LHCN-M2 (cell line): ENCODE data around the gene TBXAS1. TPM values are rescaled to one million over a fixed set of nuclear protein-coding genes. Genes with fewer than 3 reads are reported as not detected.

Source experiments
- DNase-seq: peaks from one replicate; pipeline ENCODE4 v3.0.0-alpha.2; 2012; ENCODE audit warnings: low read depth
- total RNA-seq: library from RNA; depleted of rRNA; stranded (reverse); fragments of >200 nt; gene quantifications from 2 replicates; pipeline ENCODE4 v1.2.3, GENCODE V29; 2014

Gene TBXAS1
- total RNA-seq, 1 experiment from 2014 or later, result 8.4 TPM

DNA sequence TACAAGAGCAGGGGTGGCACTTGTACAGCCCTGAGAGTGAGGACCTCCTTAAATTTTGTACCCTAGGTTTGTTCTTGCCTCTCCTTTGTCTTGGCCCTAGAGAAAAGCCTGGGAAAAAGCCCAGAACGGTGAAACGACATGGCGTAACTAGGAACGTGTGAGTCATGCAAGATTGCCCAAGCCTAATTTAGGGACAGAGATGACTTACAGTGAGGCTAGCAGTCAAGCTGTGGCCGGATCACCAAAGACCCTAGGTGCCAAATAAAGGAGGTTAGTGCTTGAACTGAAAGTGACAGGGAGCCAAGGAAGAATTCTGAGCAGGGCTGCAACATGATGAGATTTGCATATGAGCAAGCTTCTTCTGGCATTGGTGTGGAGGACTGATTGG, 25.1 kb downstream of the TBXAS1 start:
- DNase-seq, result peak; percentile 91

DNA sequence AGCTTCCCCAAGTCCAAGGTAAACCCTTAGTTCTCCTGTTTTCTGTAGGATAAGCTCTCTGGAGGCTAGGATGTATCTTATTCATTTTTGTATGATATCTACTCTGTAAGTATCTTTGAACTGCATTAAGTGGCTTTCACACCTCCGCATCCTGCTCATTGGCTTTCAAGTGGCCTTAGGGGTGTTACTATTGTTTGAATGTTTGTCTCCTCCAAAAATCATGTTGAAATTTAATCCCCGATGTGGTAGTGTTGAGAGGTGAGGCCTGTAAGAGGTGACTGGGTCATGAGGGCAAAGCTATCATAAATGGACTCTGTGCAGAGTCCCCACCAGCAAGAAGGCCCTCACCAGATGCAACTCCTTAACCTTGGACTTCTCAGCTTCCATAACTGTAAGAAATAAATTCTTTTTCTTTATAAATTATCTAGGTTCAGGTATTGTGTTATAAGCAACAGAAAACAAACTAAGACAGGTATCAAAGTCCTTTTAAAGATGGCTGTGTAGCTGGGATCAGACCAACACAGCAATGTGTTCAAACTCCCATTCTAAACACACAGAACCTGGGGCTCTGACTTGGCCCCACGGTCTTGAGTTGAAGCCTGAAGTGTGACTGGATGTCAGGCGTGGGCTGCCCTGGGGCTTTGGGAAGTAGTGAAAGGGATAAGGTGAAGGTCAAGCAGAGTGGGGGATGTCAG, 25.9 kb downstream of the TBXAS1 start:
- no peak for DNase-seq

DNA sequence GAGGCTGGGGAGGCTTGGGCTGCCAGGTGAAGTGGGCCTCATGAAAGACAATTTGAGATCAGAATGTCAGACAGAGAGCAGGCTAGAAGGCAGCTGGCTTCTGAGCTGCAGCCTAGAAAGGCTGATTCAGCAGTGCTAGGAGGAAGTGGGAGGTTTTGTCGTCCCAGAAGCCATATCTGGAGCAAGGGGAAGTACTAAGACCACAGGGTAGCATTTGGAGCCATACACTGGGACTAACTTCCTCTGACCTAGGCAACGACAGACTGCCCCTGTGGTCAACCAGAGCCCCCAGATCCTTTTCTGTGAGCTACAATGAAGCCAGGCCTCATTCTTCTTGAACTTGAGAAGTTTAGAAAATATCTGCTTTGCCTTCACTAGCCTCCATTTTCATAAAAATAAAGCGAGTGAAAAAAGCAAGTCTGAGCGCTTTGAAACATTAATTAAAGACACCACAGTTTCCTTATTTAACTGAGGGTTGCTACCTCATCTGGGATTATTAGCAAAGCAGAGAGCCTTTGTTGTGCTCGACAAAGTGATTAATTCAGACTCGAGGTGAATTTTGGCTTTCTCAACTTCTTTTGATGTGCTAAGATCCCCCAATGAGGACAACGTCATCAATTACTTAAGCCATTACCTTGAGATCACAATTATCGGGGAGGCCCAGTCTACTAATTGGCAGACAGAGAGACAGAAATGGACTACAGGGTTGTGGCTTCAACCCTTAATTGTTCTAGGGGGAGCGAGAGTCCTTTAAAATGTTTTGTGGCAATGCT, 26.6 kb downstream of the TBXAS1 start:
- DNase-seq, result no peak

DNA sequence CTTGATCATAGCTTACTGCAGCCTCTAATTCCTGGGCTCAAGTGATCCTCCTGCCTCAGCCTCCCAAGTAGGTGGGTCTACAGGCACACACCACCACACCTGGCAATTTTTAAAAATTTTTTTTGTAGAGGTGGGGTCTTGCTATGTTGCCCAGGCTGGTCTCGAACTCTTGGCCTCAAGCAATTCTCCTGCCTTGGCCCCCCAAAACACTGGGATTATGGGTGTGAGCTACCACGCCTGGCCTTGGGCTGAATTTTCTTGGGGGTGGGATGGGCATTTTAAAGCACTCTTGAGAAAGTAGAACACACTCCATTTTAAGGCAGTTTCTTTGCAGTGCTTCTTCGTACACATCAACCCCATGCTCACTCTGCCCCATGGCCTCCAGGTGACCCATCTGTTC, 28.7 kb downstream of the TBXAS1 start:
- no peak for DNase-seq

DNA sequence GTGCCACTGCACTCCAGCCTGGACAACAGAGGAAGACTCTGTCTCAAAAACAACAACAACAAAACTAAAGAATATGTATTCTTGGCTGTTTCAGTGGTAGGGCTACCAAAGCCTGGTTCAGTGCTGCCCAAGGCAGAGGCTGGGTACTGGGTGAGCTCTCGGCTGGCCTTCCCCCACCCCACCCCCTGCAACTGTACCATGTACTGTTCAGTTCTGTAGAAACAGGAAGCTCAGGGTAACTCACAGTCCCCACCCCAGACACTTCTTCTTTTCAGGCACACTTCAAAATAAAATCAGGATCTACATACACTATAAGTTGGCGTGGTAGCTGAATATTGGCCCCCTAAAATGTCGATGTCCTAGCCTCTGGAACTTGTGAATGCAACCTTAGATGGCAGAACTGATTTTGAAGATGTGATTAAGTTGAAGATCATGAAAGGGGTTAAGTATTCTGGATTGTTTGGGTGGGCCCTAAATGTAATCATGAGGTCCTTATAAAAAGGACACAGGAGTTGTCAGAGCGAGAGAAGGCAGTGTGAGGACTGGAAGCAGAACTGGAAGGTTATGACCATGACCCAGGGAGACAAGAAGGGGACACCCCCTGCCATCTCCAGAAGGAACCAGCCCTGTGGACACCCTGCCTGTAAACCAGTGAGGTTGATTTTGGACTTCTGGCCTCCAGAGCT, 31.2 kb downstream of the TBXAS1 start:
- no peak for DNase-seq

DNA sequence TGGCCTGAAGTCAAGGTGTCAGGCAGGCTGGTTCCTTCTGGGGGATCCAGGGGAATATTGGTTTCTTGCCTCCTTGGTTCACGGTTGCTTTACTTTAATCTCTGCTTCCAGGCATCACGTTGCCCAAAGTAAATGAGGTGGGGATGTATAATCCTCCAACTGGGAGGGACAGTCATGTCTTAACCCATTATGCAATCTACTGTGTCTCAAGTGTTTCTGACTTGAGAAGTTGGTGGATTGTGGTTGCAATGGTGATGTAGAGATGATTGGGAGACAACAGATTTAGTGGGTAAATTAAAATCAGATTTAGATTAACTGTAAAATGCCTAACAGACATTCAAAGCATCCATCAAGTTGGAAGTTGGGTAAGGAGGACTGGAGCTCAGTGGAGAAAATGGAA, 32.7 kb downstream of the TBXAS1 start:
- DNase-seq, result no peak

DNA sequence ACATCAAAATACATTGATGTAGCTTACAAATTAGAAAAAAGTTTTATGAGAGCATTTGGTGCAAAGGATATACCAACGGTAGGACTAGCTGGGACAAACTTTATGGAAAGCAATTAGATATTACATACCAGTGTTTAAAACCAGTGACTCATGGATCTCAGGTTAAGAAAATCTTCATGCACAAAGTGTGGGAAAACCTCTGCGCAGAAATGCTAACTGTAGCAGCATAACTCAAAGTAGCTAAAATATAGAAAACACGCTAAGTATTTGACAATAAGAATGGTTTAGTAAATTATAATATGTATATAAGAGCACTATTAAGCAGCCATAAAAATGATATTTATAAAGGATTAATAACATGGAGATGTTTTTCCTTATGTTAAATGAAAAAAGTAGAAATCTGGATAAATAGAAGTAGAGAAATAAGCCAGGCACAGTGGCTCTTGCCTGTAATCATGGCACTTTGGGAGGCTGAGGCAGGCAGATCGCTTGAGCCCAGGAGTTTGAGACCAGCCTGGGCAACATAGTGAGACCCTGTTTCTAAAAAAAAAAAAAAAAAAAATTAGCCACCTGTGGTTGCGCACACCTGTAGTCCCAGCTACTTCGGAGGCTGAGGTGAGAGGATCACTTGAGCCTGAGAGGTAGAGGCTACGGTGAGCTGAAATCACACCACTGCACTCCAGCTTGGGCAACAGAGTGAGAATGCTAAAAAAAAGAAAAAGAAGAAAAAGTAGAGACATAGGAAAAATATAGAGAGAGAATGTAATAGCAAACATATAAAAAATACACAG, 37.2 kb downstream of the TBXAS1 start:
- no peak for DNase-seq

DNA sequence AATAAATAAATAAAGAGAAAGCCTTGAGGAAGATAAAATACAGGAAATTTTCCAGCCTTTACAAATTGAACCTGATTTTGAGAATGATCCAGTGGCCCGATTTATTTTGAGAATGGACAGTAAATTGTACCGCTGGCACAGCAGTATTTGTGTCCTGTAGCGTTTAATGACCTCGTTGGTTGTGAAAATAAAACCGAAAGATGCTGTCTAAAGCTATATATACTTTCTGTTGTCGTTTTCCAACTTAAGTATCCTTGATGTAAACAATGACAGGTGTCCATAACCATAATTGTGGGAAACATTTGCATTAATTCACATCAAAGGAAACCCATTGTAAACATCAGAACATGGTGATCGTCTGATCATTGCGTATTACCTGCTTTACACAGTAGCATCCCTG, 38.8 kb downstream of the TBXAS1 start:
- DNase-seq, result no peak

DNA sequence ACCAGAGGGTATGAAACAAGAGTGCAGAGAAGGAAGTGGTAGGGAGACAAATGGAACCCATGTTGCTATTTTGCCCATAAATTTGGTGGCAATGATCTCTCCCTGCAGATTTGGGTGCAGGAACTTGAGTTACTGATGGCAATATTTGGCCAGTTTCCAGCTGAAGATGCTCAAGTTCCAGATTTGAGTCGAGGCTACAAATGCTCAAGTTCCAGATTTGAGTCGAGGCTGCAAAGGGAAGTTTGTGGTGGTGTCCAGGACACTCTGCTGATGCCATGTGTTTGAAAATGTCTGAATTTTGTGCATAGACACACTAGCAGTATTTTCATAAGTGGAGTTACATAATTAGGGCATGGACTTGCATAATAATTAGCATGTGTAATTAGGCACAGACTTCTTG, 40.8 kb downstream of the TBXAS1 start:
- no peak for DNase-seq

DNA sequence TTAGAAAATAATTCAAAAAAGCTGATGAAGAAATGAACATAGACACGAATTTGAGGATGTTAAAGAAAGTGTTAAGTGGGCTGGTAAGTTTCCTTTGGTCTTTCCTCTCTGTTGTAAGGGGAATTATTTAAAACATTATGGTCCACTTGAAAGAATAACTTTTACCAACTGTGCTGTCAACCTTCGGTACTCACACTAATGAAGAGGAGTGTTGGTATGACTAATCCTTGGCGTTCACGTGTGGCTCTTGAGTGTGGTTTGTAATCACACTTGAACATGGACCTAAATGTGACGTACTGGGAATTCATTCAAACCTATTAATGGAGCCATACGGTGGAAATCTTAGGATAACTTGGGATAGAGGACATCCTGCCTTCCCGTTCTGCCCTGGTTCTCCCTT, 41.3 kb downstream of the TBXAS1 start:
- DNase-seq, result no peak

DNA sequence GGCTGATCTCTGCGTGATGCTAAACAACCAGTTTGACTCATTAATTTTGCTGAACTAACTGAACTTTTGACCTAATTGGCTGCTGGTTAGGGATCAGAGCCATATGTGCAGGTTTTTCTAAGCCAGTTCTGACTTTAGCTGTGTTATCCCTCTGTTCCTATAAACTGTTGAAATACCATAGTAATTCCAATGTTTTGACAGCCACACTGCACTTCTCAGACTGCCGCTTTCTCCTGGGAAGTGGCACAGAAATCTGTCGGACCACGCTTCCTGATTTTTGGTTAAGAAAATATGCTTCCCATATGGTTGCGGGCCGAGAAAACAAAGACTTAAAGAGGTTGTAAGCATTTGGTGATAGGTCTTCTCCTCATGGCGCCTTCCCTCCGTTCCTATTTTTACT, 42.3 kb downstream of the TBXAS1 start:
- DNase-seq, result peak; percentile 35

DNA sequence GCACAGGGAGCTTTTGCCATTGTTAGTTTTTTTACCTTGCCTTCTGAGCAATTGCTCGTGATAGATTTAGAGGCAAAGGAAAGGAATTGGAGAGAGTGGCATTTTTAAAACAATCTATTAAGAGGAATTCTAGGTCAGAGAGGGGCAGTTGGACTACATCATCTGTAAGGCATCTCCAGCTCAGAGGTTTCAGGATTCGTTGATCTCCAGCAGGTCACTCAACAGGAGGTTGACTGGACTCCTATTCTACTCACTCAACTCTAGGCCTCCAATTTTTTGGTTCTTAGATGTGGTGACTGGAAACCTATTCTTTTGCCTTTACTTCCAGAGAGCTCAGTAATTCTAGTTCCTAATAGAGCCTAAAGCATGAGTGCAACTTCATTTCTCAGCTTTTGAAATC, 42.8 kb downstream of the TBXAS1 start:
- DNase-seq, result no peak

DNA sequence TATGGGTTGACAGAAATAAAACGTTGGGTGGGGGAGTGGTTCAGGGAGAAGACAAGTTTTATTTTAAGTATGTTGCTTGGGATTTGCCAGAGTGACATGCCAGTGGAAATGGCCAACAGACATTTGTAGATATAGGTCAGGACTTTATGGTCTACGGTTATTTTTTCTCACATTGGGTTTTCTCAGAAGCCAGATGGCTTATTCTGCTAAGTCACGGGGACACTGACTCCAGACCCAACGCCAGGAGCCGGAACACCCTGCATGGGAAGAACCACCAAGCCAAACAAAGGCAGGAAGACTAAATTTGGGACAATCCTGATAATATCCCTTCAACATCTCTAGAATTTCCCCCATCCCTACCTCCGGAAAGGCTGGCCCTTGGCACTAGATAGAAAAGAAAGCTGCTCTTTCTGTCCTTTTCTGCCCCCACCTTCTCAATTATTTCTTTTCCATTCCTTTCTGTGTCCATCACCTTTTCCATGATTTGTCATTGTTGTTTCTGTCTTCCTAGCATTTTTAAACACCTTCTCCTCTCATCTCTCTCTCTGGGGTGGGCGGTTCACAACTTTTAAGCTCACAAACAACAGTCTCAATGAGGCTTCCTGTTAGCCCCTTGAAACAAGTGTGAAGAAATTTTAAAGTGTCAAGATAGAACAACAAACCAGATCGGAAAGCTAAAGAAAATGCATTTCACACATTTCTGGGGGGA, 44.7 kb downstream of the TBXAS1 start:
- no peak for DNase-seq

DNA sequence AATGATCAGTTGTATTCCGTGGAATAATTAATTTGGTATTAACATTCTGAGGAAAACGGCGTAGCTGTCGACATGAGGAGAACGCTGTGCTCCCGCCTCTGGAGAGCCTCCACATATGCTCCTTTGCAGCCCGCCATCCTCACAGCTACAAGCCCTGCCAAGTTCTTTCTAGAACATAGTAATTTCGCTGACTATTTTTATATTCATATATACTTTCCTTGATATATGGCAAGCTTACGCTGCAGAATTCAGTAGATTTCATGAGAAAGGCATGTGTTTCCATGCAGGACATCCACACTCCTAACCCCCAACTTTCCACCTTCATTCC, 45.2 kb downstream of the TBXAS1 start:
- DNase-seq, result no peak

DNA sequence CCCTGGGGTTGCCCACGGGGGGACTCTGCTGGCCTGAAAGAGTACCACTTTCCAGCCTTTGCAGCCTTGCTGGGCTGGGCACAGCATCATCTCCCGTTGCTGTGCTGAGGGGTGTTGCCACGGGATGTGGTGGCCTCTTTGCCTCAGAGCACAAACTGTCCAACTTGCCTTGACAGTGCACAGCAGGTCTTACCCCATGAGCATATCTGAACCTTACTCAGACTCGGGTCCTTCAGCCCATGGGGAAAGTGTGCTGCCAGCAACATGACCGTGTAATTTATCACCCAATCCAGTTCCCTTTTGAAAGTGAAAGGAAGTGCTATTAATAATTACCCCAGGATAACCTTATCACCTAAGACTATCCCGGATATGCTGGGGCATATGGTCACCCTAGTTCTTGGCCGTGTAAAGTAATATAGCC, 46.8 kb downstream of the TBXAS1 start:
- peak; percentile 27 for DNase-seq

DNA sequence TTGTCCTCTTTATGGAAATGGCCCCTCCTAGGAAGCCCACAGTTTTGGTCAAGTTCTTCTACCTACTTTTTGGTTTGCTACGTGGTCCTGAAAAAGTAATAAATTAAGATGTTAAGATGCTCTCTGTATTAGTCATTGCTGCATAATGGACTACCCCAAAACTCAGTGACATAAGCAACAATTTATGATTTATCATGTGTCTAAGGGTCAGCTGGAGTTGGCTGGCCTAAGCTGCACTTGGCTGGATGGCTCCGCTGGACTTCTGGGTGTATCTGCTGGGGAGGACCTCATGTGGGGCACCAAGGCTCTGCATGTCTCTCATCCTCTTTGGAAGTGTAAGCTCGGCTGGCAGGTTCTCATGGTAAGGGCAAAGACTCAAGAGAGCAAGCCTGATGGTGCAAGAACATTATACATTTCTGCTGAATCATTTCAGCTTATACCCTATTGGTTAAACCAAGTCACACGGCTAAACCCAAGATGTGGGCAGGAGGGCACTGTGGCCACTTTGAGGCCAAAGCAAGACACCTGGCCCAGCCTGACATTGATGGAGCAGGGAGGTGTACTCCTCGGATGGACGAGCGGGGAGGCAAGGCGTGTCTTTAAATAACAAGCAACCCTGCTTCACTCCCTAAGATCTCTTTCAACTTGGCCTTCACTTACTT, 47.7 kb downstream of the TBXAS1 start:
- no peak for DNase-seq

DNA sequence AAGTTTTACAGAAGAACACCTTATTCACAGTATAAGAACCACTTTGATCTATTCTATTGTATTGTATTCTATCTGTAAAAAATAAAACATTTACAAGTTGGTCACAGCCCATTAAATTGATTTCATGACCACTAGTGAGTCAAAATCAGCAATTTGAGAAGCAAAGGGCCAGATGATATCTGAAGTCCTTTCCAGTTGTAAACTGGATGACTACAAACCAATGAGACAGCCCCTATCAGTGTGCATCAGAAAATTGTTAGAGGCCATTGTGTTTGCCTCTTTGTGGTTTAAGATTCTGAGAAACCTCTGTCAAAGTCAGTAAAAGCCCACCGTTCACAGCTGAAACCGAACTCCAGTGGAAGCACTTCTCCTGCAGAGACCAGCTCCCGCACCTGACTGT, 54.8 kb downstream of the TBXAS1 start:
- no peak for DNase-seq

DNA sequence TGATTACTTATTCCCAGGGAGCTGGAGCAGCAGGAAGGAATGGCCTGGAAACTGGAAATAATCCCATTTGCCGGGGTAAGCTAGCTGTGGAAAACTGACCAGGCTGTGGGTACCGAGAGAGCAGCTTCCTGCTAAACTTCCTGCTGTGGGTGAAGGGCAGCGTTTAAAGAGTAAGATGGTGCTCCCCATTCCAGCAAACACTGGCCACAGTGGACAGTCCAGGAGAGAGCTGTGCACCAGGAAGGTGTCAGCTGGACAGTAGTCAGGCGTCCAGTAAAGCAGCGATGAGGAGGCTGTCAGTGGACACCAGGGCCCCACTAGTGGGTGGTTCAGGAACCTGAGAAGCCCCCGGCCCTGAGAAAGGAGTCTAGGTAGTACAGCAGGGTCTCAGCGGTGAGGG, 55.4 kb downstream of the TBXAS1 start:
- no peak for DNase-seq

DNA sequence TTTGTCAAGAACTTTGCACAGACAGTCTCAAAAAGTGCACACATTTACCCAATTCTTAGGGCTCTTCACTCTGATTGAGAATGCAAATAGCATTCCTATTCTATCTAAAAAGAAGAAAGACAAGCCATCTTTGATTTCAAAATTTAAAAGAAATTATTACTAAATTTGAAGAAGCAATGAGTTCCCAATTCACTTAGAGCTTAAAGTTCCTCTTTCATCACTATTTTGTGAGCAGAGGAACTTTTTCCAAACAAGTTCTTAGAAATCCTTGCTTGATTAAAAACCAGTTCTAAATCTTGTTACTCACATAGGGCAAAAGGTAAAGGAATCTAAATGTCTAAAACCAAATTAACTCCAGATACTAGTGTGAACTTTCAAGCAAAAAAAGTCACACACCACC, 56.4 kb downstream of the TBXAS1 start:
- DNase-seq, result no peak

DNA sequence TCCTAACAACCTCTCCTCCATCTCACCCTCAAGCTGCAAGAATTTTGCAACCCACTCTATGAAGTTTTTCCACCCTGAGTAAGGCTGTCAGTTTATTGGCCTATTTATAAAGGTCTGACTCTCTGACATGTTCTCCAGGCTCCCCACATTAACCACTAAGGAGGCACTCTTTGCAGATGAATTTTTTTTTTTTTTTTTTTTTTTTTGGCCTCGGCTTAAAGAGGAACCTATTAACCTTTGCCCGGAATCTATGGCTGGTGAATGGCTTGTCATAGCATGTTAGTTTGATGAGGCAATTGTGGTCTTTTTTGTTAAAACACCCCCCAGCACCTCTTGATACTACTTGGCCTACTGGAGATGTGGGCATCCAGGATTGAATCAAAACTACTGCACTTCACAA, 57.1 kb downstream of the TBXAS1 start:
- DNase-seq, result no peak

DNA sequence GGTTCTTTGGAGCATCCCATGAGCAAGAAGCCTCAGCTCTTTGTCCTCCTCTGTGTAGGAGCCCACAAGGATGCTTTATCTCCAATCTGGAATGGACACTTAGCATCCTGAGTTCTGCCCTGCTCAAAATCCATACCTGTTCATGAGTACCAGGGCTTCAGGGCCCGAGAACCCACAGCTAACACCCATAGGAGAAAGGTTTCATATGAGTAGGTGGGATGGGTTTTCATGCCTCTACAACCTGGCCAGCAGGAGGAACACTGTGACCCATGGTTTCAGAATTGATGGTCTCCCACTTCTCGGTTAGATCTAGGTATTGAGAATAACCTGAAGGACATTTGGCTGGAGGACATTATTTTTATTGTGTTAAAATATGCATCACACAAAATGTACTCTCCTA, 57.8 kb downstream of the TBXAS1 start:
- DNase-seq, result no peak
